OCI-LY3 (cell line): ENCODE data around the gene RERE.
"Not testable (repeated sequence)": the region's sequence is repeated elsewhere in the genome, so short reads cannot be mapped to it uniquely, and the experiment has no call there.

Source experiments
- H2AFZ ChIP-seq: fragments of 200-600, 300-600 bp; shearing (Covaris generic); 2 replicates; pipeline ENCODE4 v1.6.0; 2014; ENCODE audit warnings: antibody characterized with exemption, low read depth, low read length
- H3K27ac ChIP-seq: fragments of 200-600, 300-600 bp; sonication (generic); 2 replicates; pipeline ENCODE4 v1.5.1; 2014; ENCODE audit warnings: mild to moderate bottlenecking, low read length, moderate library complexity, mixed read lengths
- H3K27me3 ChIP-seq: fragments of 200-600, 300-600 bp; sonication (generic); 2 replicates; pipeline ENCODE4 v1.6.1; 2014; ENCODE audit warnings: low read depth, low read length, mixed read lengths
- H3K36me3 ChIP-seq: fragments of 200-600, 300-600 bp; sonication (generic); replicated peaks from 2 replicates; pipeline ENCODE3; 2014; ENCODE audit warnings: low read depth, low read length, mixed read lengths
- H3K4me1 ChIP-seq: fragments of 300-600, 200-600 bp; sonication (generic); 2 replicates; pipeline ENCODE4 v1.6.1; 2014; ENCODE audit warnings: low read length, mixed read lengths
- H3K4me2 ChIP-seq: fragments of 200-600, 300-600 bp; sonication (generic); 2 replicates; pipeline ENCODE4 v1.6.1; 2014; ENCODE audit warnings: low read length, mixed read lengths
- H3K4me3 ChIP-seq: fragments of 300-600, 200-600 bp; sonication (generic); 2 replicates; pipeline ENCODE4 v1.5.1; 2014; ENCODE audit warnings: antibody characterized with exemption, mild to moderate bottlenecking, low read length, moderate library complexity
- H3K79me2 ChIP-seq: fragments of 300-600, 200-600 bp; shearing (Covaris generic); 2 replicates; pipeline ENCODE4 v1.6.1; 2014; ENCODE audit warnings: mild to moderate bottlenecking, low read length, mixed read lengths
- H3K9ac ChIP-seq: fragments of 300-600, 200-600 bp; shearing (Covaris generic); 2 replicates; pipeline ENCODE4 v1.6.0; 2014; ENCODE audit warnings: mild to moderate bottlenecking, low read length, moderate library complexity
- H3K9me3 ChIP-seq: fragments of 200-600, 300-600 bp; shearing (Covaris generic); 2 replicates; pipeline ENCODE4 v1.6.1; 2014; ENCODE audit warnings: low read length, mixed read lengths; ENCODE audit not compliant: insufficient read depth
- H4K20me1 ChIP-seq: fragments of 200-600, 300-600 bp; sonication (generic); 2 replicates; pipeline ENCODE4 v1.6.1; 2016; ENCODE audit warnings: low read length, mixed read lengths; ENCODE audit not compliant: insufficient read depth
- CTCF ChIP-seq: fragments of 200-600, 300-600 bp; sonication (generic); IDR thresholded peaks from 2 replicates; pipeline ENCODE4 v1.5.1; 2014; ENCODE audit warnings: antibody characterized with exemption, low read length, low read depth
- EZH2phosphoT487 ChIP-seq: fragments of 200-600 bp; shearing (Covaris generic); IDR thresholded peaks from 2 replicates; pipeline ENCODE4 v1.6.1; 2018; ENCODE audit warnings: antibody characterized with exemption, mixed run types, low read depth

Gene RERE

GRCh38 chr1:8731162-8731561, 86.3 kb downstream of the RERE start:
- Histone ChIP-seq H3K4me2 (no peak overlapping the region), H3K27me3 (no peaks in the 10 kb centered on the region), H3K4me3 (no peak overlapping the region), H3K4me1 (0 out of 2 replicates have a peak, but pooled peaks cover 3% of the 10 kb centered on the region), H3K9ac (no peak overlapping the region), H4K20me1 (no peaks in the 10 kb centered on the region), H3K9me3 (no peaks in the 10 kb centered on the region), H2AFZ (no peak overlapping the region), H3K79me2 (no peaks in the 10 kb centered on the region), H3K36me3 (peaks cover 3% of the 10 kb centered on the region), H3K27ac (no peak overlapping the region)
- TF ChIP-seq CTCF (no peak), EZH2phosphoT487 (no peak)

GRCh38 chr1:8728464-8728863, 89.0 kb downstream of the RERE start:
- Histone ChIP-seq H3K4me1 (0 out of 2 replicates have a peak, but pooled peaks cover 3% of the 10 kb centered on the region), H2AFZ (no peak overlapping the region), H3K4me3 (no peak overlapping the region), H3K36me3 (peaks cover 3% of the 10 kb centered on the region), H3K27ac (no peak overlapping the region), H3K9ac (no peak overlapping the region), H4K20me1 (no peaks in the 10 kb centered on the region), H3K79me2 (no peaks in the 10 kb centered on the region), H3K9me3 (no peaks in the 10 kb centered on the region), H3K27me3 (no peaks in the 10 kb centered on the region), H3K4me2 (no peak overlapping the region)
- TF ChIP-seq EZH2phosphoT487 = no peak
- TF ChIP-seq CTCF = no peak

DNA sequence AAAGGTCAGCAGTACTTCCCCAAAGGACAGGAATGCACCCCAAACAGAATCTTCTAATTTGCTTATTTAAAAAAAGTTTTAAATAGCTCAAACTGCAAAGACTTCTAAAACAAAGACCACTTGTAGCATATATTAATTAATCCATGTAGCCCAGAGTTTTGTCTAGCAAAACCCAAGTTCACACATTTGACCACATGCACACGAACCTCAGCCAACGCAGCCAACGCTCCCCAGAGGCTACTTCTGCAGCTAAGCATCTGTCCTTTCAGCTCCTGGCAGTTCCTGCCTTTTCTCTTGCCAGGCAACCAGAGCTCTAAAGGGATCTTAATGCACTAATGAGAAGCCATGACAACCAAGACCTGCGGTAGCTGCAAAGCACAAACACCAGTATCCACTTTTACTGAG, 89.6 kb downstream of the RERE start:
- H3K4me2 ChIP-seq = no peak overlapping the region
- no peak for TF ChIP-seq EZH2phosphoT487
- no peak for TF ChIP-seq CTCF
- H3K27me3 ChIP-seq = no peaks in the 10 kb centered on the region
- 0 out of 2 replicates have a peak, but pooled peaks cover 3% of the 10 kb centered on the region for H3K4me1 ChIP-seq
- H3K4me3 ChIP-seq = no peak overlapping the region
- no peaks in the 10 kb centered on the region; the same call in 1 of the 2 replicates for H3K79me2 ChIP-seq
- peaks cover 3% of the 10 kb centered on the region for H3K36me3 ChIP-seq
- H2AFZ ChIP-seq = no peak overlapping the region
- H3K27ac ChIP-seq = no peak overlapping the region
- H4K20me1 ChIP-seq = no peaks in the 10 kb centered on the region
- no peaks in the 10 kb centered on the region for H3K9me3 ChIP-seq
- H3K9ac ChIP-seq = no peak overlapping the region

- not testable (repeated sequence) for H3K4me3 ChIP-seq, H2AFZ ChIP-seq, H3K9me3 ChIP-seq, H4K20me1 ChIP-seq, H3K79me2 ChIP-seq, H3K9ac ChIP-seq, H3K36me3 ChIP-seq, H3K4me1 ChIP-seq, H3K27ac ChIP-seq, H3K4me2 ChIP-seq, H3K27me3 ChIP-seq
Measured at GRCh38 chr1:8727316-8727715, 90.1 kb downstream of the RERE start.

GRCh38 chr1:8726801-8727186, 90.6 kb downstream of the RERE start:
- H3K9ac ChIP-seq, H3K36me3 ChIP-seq, H3K27me3 ChIP-seq, H3K4me1 ChIP-seq, H3K4me2 ChIP-seq, H3K79me2 ChIP-seq, H3K9me3 ChIP-seq, H3K27ac ChIP-seq, H2AFZ ChIP-seq, H4K20me1 ChIP-seq, H3K4me3 ChIP-seq: not testable (repeated sequence)
